Forelimb muscle (tissue), 1 donor: ENCODE results near the gene CKMT2. TPM values are rescaled to one million over a fixed set of nuclear protein-coding genes. Genes with fewer than 3 reads are reported as not detected.
A peak's percentile ranks its signal among the peaks of the same experiment; 100 is the strongest.
"Not testable (repeated sequence)": the region's sequence is repeated elsewhere in the genome, so short reads cannot be mapped to it uniquely, and the experiment has no call there.

ENCODE experiments used
- DNase-seq: peaks from one replicate; pipeline ENCODE4 v3.0.0-alpha.2; 2013; ENCODE audit warnings: low read depth
- polyA plus RNA-seq: library from polyadenylated mRNA; unstranded; fragments of 120-200 nt; gene quantifications from one replicate; pipeline ENCODE4 v1.2.1, GENCODE V29; 2013; ENCODE audit not compliant: insufficient read length

CKMT2 gene
- polyA plus RNA-seq, 1 donor = 102 TPM

- DNase-seq = no peak
These were observed 18.8 kb downstream of the CKMT2 start for GRCh38 chr5:81251922-81252321.

- DNase-seq = no peak
These were observed 19.8 kb downstream of the CKMT2 start for GRCh38 chr5:81252904-81253303.

GRCh38 chr5:81253875-81254274, 20.8 kb downstream of the CKMT2 start:
- DNase-seq = no peak

GRCh38 chr5:81254886-81255559, 21.9 kb downstream of the CKMT2 start:
- no peak for DNase-seq

GRCh38 chr5:81256766-81257165, 23.6 kb downstream of the CKMT2 start:
- no peak for DNase-seq

GRCh38 chr5:81262796-81263195, 29.7 kb downstream of the CKMT2 start:
- not testable (repeated sequence) for DNase-seq

GRCh38 chr5:81265101-81265500, 32.0 kb downstream of the CKMT2 start:
- DNase-seq = no peak

- DNase-seq = no peak
These were observed 35.5 kb downstream of the CKMT2 start for GRCh38 chr5:81268521-81269196.

GRCh38 chr5:81269751-81270393, 36.8 kb downstream of the CKMT2 start:
- DNase-seq = no peak

GRCh38 chr5:81270394-81271027, 37.4 kb downstream of the CKMT2 start:
- DNase-seq = not testable (repeated sequence)

- DNase-seq = no peak
These were observed 50.9 kb downstream of the CKMT2 start for GRCh38 chr5:81283976-81284375.

- DNase-seq = no peak
These were observed 53.0 kb downstream of the CKMT2 start for GRCh38 chr5:81286059-81286617.

- DNase-seq = no peak
These were observed 54.9 kb downstream of the CKMT2 start for GRCh38 chr5:81288021-81288433.

- DNase-seq = no peak
These were observed 57.0 kb downstream of the CKMT2 start for GRCh38 chr5:81290146-81290545.

GRCh38 chr5:81292130-81292529, 59.0 kb downstream of the CKMT2 start:
- no peak for DNase-seq

- not testable (repeated sequence) for DNase-seq
These were observed 60.9 kb downstream of the CKMT2 start for GRCh38 chr5:81294021-81294420.

- no peak for DNase-seq
These were observed 64.4 kb downstream of the CKMT2 start for GRCh38 chr5:81297531-81297930.

GRCh38 chr5:81300921-81301270, 67.8 kb downstream of the CKMT2 start:
- no peak for DNase-seq

GRCh38 chr5:81301271-81302015, 68.3 kb downstream of the CKMT2 start, which contains the start of gene ZCCHC9:
TSS of gene ZCCHC9 (plus strand) at chr5:81301587. CDS start at chr5:81304758, 3,171 bp downstream.
- peak; percentile 91 for DNase-seq

- DNase-seq = no peak
These were observed 69.5 kb downstream of the CKMT2 start for GRCh38 chr5:81302596-81302995.

GRCh38 chr5:81303563-81303962, 70.4 kb downstream of the CKMT2 start:
- DNase-seq = no peak
